Measurements from ENCODE around the gene FOXP1. TPM values are rescaled to one million over a fixed set of nuclear protein-coding genes. Genes with fewer than 3 reads are reported as not detected.

FOXP1 gene
- total RNA-seq, 1 donor from 2014 or later = 71.3 TPM

DNA sequence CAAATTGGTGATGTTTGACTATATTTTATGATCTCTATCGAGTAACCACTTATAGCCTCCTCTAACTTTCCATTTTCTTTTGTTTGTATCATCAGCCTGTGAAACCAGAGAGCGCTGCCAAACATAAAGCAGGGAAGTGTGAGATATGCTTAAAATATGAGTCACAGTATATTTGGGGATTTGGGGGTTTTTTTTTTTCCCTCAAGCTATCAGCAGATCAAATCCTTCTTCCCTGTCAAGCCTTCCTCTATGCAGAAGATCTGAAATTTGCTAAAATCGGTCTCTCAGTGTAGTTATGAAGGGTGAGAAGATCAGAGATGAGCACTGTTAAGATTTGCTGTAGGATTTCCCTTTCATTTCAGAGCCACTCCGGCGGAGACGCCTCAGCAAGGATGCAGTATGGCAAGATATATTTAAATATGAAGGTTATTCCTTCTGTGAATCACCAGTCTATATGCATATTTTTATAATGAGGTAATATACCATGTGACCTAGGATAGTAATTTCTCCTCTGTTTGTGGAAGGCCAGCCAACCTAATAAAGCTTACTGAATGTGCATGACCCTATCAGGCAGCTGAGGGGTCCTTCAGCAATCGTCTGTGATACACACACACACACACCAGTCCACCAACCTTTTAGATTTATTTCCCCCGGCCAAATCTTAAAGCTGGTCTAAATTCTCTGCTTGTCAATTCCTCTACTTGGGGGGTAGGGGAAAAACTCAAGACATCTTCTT is 474.1 kb downstream of the FOXP1 start:
- H3K4me3 Mint-ChIP-seq (ENCODE audit: unreplicated experiment) = no peak overlapping the region
- no peaks in the 10 kb centered on the region for H3K27me3 Mint-ChIP-seq (ENCODE audit: unreplicated experiment)
- peaks cover 17% of the 10 kb centered on the region for H3K4me1 Mint-ChIP-seq (ENCODE audit: unreplicated experiment)
- no peaks in the 10 kb centered on the region for H3K9me3 Mint-ChIP-seq (ENCODE audit: unreplicated experiment)
- TF ChIP-seq, protein P1, sequence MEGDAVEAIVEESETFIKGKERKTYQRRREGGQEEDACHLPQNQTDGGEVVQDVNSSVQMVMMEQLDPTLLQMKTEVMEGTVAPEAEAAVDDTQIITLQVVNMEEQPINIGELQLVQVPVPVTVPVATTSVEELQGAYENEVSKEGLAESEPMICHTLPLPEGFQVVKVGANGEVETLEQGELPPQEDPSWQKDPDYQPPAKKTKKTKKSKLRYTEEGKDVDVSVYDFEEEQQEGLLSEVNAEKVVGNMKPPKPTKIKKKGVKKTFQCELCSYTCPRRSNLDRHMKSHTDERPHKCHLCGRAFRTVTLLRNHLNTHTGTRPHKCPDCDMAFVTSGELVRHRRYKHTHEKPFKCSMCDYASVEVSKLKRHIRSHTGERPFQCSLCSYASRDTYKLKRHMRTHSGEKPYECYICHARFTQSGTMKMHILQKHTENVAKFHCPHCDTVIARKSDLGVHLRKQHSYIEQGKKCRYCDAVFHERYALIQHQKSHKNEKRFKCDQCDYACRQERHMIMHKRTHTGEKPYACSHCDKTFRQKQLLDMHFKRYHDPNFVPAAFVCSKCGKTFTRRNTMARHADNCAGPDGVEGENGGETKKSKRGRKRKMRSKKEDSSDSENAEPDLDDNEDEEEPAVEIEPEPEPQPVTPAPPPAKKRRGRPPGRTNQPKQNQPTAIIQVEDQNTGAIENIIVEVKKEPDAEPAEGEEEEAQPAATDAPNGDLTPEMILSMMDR (IDR thresholded peaks at IDR 0.05; ENCODE audit: unreplicated experiment) = no peak
- DNase-seq (ENCODE audit: low spot score) = no peak
- H3K27ac Mint-ChIP-seq (ENCODE audit: unreplicated experiment) = no peak overlapping the region
- peaks cover 5% of the 10 kb centered on the region for H3K36me3 Mint-ChIP-seq (ENCODE audit: low read depth, unreplicated experiment)

DNA sequence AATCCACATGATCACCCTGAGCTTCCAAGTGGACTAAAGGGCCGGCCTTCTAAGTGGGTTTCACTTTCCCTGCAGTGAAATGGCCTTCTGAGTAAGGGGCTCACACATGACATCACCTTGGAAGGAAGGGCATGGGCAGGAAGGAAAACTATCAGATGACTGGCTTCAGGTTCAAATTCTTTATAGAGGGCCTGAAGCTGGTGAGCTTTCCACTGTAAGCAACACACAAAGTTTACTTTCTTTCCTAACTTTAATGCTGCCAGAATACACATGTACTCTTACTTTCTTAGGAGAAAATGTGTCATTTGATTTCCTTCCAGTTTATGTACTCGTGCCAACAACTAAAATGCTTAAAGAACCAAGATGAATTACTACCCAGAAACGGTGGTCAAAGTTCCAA is 475.6 kb downstream of the FOXP1 start:
- TF ChIP-seq, protein P1 (IDR thresholded peaks at IDR 0.05; ENCODE audit: unreplicated experiment) = no peak
- Mint-ChIP-seq H3K4me1 (ENCODE audit: unreplicated experiment) (peaks cover 20% of the 10 kb centered on the region), H3K4me3 (ENCODE audit: unreplicated experiment) (no peak overlapping the region), H3K27ac (ENCODE audit: unreplicated experiment) (no peak overlapping the region), H3K27me3 (ENCODE audit: unreplicated experiment) (no peaks in the 10 kb centered on the region), H3K9me3 (ENCODE audit: unreplicated experiment) (no peaks in the 10 kb centered on the region), H3K36me3 (ENCODE audit: low read depth, unreplicated experiment) (peaks cover 5% of the 10 kb centered on the region)
- DNase-seq (ENCODE audit: low spot score) = no peak

GRCh38 chr3:71104976-71105375 is 478.6 kb downstream of the FOXP1 start:
- DNase-seq (ENCODE audit: low spot score) = no peak
- Mint-ChIP-seq H3K9me3 (ENCODE audit: unreplicated experiment) (no peaks in the 10 kb centered on the region), H3K36me3 (ENCODE audit: low read depth, unreplicated experiment) (no peaks in the 10 kb centered on the region), H3K4me3 (ENCODE audit: unreplicated experiment) (no peak overlapping the region), H3K27me3 (ENCODE audit: unreplicated experiment) (no peaks in the 10 kb centered on the region), H3K27ac (ENCODE audit: unreplicated experiment) (no peak overlapping the region), H3K4me1 (ENCODE audit: unreplicated experiment) (peaks cover 13% of the 10 kb centered on the region)
- TF ChIP-seq, protein P1 (IDR thresholded peaks at IDR 0.05; ENCODE audit: unreplicated experiment) = no peak

DNA sequence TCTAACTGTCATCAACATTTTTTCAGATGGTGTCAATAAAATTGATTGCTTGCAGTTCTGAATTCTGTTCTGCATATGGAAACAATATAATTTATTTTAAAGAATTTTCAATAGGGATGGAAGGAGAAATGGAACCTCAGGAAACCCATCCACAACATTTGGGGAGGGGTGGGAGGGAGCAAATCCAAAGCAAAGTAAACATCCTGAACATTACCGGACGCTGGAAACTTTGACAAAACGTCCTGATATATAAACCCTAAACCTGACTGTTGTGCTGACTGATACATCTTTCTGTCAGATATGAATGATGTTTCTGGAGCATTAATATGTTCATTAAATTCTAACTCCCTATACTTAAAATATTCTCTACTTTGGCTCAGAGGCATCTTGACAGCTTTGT is 479.0 kb downstream of the FOXP1 start:
- H3K27ac Mint-ChIP-seq (ENCODE audit: unreplicated experiment) = no peak overlapping the region
- no peaks in the 10 kb centered on the region for H3K9me3 Mint-ChIP-seq (ENCODE audit: unreplicated experiment)
- TF ChIP-seq, protein P1 (IDR thresholded peaks at IDR 0.05; ENCODE audit: unreplicated experiment) = no peak
- DNase-seq (ENCODE audit: low spot score) = no peak
- no peaks in the 10 kb centered on the region for H3K36me3 Mint-ChIP-seq (ENCODE audit: low read depth, unreplicated experiment)
- no peaks in the 10 kb centered on the region for H3K27me3 Mint-ChIP-seq (ENCODE audit: unreplicated experiment)
- H3K4me3 Mint-ChIP-seq (ENCODE audit: unreplicated experiment) = no peak overlapping the region
- H3K4me1 Mint-ChIP-seq (ENCODE audit: unreplicated experiment) = peaks cover 13% of the 10 kb centered on the region

DNA sequence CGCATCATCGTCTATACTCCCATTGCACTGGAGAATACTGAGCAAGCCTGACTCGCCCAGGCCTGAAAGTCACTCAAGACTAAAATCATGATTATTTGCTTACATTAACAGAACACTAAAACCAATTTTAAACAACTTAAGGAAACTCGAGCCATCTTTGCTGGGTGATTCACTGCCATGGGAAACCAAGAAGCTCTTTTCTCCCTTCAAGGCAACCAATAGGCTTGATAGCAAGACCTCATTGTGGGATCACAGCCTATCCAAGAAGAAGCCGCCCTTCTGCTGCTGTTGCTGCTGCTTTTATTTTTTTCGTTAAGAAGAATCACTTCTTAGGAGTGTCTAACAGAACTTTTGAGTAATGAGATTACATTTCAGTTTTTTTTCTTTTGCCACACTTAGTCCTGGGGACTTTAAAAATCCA is 479.4 kb downstream of the FOXP1 start:
- H3K27me3 Mint-ChIP-seq (ENCODE audit: unreplicated experiment) = no peaks in the 10 kb centered on the region
- no peak for DNase-seq (ENCODE audit: low spot score)
- no peaks in the 10 kb centered on the region for H3K9me3 Mint-ChIP-seq (ENCODE audit: unreplicated experiment)
- H3K4me1 Mint-ChIP-seq (ENCODE audit: unreplicated experiment) = peaks cover 13% of the 10 kb centered on the region
- TF ChIP-seq, protein P1 (IDR thresholded peaks at IDR 0.05; ENCODE audit: unreplicated experiment) = no peak
- H3K36me3 Mint-ChIP-seq (ENCODE audit: low read depth, unreplicated experiment) = no peaks in the 10 kb centered on the region
- H3K27ac Mint-ChIP-seq (ENCODE audit: unreplicated experiment) = no peak overlapping the region
- no peak overlapping the region for H3K4me3 Mint-ChIP-seq (ENCODE audit: unreplicated experiment)
